ENCODE data around the gene DUSP2. TPM values are rescaled to one million over a fixed set of nuclear protein-coding genes. Genes with fewer than 3 reads are reported as not detected.

Gene DUSP2, protein sequence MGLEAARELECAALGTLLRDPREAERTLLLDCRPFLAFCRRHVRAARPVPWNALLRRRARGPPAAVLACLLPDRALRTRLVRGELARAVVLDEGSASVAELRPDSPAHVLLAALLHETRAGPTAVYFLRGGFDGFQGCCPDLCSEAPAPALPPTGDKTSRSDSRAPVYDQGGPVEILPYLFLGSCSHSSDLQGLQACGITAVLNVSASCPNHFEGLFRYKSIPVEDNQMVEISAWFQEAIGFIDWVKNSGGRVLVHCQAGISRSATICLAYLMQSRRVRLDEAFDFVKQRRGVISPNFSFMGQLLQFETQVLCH
- total RNA-seq (1 to 10 TPM; 5.2 to 7.3 TPM), polyA plus RNA-seq (ENCODE audit: insufficient read length in 2 of 2) (10 to 100 TPM in 1 of 2 donors, 1 to 10 TPM in 1; 8.5 to 10.7 TPM)
- long read RNA-seq, donor 1, transcript DUSP2-201 (4 exons, 1,688 nt) = major isoform, 5 of 5 reads
- long read RNA-seq, donor 1, partial matches to known transcripts = 0 of 5 reads
- long read RNA-seq, donor 1, other reads (novel, unspliced or antisense) = 0 of 5 reads
- long read RNA-seq, donor 2, partial matches to known transcripts = 0 of 4 reads
- long read RNA-seq, donor 2, other reads (novel, unspliced or antisense) = 0 of 4 reads
- long read RNA-seq, donor 3, partial matches to known transcripts = 0 of 5 reads
- long read RNA-seq, donor 3, other reads (novel, unspliced or antisense) = 0 of 5 reads
- long read RNA-seq, donor 4, partial matches to known transcripts = 0 of 2 reads
- long read RNA-seq, donor 4, other reads (novel, unspliced or antisense) = 0 of 2 reads

DNA sequence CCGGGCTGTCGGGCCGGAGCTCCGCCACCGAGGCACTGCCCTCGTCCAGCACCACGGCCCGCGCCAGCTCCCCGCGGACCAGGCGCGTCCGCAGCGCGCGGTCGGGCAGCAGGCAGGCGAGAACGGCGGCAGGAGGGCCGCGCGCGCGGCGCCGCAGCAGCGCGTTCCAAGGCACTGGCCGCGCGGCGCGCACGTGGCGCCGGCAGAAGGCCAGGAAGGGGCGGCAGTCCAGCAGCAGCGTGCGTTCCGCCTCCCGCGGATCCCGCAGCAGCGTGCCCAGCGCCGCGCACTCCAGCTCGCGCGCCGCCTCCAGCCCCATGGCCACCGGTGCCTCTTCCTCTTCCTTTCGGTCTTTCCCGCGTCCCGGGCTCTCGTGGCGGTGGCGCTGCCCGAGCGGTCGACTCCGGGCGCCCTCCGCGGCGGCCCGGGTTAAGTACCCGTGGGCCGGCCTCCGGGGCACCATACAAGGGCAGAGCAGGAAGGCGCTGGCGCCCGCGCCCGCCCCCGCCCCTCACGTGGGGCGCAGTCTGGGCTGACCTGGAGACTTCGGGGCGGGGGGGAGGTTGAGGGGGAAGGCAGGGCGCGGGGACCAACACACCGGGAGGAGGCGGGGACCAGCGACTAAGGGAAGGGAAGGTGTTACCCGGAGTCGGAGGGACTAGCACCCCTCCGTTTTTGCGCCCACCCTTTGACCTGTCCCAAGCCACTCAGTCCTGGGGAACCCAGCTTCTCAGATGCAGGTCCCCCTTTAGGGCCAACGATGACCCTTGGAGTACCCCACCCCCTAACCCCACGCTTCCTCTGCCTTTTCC is at the start of gene DUSP2:
DUSP2 (minus strand) TSS at position 405 of the 812 bp plus-strand sequence; CDS start at position 319, 86 bp downstream.
- Histone ChIP-seq H3K27ac (ENCODE audit: low read depth, low read length) (no peak within 1 kb of the TSS), H3K4me1 (ENCODE audit: control insufficient read depth, insufficient read depth, low read length) (peaks cover 49% of the 10 kb centered on the region), H3K36me3 (ENCODE audit: control insufficient read depth, insufficient read depth, low read length) (peaks cover 10% of the 10 kb centered on the region), H3K9me3 (ENCODE audit: control insufficient read depth, insufficient read depth, low read length) (no peaks in the 10 kb centered on the region), H3K27me3 (ENCODE audit: control insufficient read depth, insufficient read depth, low read length) (peaks cover 29% of the 10 kb centered on the region), H3K4me3 (ENCODE audit: low read depth, low read length) (peak within 1 kb of the TSS; percentile 37)
- DNase-seq (ENCODE audit: low read depth in 4 of 6, low spot score in 6 of 6) = peak in 4 of 6 donors; percentile 46 to 89 (median 69)
- WGBS (ENCODE audit: insufficient coverage) = 2% methylated on average over 90 of the region's 94 CpGs

DNA sequence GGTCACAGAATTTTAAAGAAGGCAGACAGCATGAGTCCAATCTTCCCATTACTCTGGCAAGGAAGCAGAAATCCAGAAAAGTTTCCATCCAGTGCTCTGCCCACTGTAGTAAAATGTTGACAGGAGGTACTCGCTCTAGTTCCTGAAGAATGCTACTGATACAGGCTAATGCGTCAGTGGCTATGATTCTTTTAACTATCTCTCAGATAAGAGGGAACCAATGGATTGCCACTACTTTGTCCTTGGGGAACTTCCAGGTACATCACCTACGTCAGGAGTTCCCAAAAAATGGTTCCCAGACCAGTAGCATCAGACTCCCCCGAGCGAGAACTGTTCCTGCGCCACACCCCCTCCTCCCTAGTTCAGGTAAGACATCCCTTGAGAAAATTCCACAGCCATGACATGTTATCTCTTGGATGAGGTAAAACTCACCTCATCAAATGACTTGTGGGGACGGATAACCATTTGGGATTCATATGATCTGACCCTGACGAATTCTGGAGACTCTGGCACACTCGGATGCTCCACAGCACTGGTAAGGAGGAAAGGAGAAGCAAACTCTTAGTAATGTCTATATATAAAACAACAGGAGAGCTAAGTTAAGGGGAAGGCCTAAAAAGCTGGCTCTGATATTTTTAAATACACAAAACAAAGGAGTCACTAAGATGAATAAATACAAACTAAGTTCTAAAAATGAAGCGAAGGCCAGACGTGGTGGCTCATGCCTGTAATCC is 46.9 kb upstream of the DUSP2 start:
- 89% methylated on average over 3 of the region's 11 CpGs for WGBS (ENCODE audit: insufficient coverage)
- Histone ChIP-seq H3K4me1 (ENCODE audit: control insufficient read depth, insufficient read depth, low read length) (no peaks in the 10 kb centered on the region), H3K36me3 (ENCODE audit: control insufficient read depth, insufficient read depth, low read length) (peaks cover 46% of the 10 kb centered on the region), H3K4me3 (ENCODE audit: low read depth, low read length) (no peak overlapping the region), H3K27ac (ENCODE audit: low read depth, low read length) (no peak overlapping the region), H3K27me3 (ENCODE audit: control insufficient read depth, insufficient read depth, low read length) (no peaks in the 10 kb centered on the region), H3K9me3 (ENCODE audit: control insufficient read depth, insufficient read depth, low read length) (no peaks in the 10 kb centered on the region)
- DNase-seq (ENCODE audit: low read depth in 4 of 6, low spot score in 6 of 6) = no peak

DNA sequence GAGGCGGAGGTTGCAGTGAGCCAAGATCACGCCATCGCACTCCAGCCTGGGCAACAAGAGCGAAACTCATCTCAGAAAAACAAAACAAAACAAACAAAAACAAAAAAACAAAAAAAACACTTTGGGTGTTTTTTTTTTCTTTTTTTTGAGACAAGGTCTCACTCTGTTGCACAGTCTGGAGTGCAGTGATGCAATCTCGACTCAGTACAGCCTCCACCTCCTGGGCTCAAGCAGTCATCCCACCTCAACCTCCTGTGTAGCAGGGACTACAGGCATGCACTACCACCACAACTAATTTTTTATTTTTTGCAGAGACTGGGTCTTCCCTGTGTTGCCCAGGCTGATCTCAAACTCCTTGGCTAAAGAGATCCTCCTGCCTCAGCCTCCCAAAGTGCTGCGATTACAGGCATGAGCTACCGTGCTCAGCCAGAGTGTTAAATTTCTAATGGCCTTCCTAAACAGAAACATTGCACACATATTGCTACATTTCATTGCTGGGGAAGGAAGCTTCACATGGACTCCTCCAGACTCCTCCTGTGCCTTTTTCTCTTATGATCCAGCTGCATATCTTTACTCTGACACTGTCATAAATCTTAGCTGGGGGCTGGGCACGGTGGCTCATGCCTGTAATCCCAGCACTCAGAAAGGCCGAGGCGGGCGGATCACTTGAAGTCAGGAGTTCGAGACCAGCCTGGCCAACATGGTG is 43.7 kb upstream of the DUSP2 start:
- Histone ChIP-seq H3K27me3 (ENCODE audit: control insufficient read depth, insufficient read depth, low read length) (no peaks in the 10 kb centered on the region), H3K36me3 (ENCODE audit: control insufficient read depth, insufficient read depth, low read length) (peaks cover 58% of the 10 kb centered on the region), H3K4me3 (ENCODE audit: low read depth, low read length) (no peak overlapping the region), H3K4me1 (ENCODE audit: control insufficient read depth, insufficient read depth, low read length) (no peaks in the 10 kb centered on the region), H3K27ac (ENCODE audit: low read depth, low read length) (no peak overlapping the region), H3K9me3 (ENCODE audit: control insufficient read depth, insufficient read depth, low read length) (no peaks in the 10 kb centered on the region)
- DNase-seq (ENCODE audit: low read depth in 4 of 6, low spot score in 6 of 6) = no peak
- WGBS (ENCODE audit: insufficient coverage) = 93% methylated on average over 3 of the region's 12 CpGs

DNA sequence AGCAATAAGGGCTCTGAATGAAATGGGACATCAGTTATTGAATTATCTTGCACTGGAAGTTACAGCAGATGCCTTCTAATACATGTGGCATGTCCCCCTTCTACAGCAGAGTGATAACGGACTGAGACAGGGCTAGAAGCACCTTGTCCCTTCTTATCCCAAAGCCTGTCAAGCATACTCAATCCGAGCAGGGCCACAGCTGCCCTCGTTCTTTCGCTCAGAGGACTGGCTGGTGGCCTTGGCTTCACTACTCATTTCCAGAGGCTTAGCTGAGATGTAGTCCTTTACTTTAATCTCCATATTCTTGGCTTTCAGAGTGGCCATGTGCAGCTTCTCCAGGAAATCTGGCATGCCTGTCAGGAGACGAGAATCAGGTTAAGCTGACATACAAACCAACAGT is 41.3 kb upstream of the DUSP2 start:
- H3K9me3 ChIP-seq (ENCODE audit: control insufficient read depth, insufficient read depth, low read length) = no peaks in the 10 kb centered on the region
- no peak overlapping the region for H3K27ac ChIP-seq (ENCODE audit: low read depth, low read length)
- no peak overlapping the region for H3K4me3 ChIP-seq (ENCODE audit: low read depth, low read length)
- WGBS (ENCODE audit: insufficient coverage) = 100% methylated on average over 4 of the region's 5 CpGs
- H3K4me1 ChIP-seq (ENCODE audit: control insufficient read depth, insufficient read depth, low read length) = no peaks in the 10 kb centered on the region
- no peak for DNase-seq (ENCODE audit: low read depth in 4 of 6, low spot score in 6 of 6)
- no peaks in the 10 kb centered on the region for H3K27me3 ChIP-seq (ENCODE audit: control insufficient read depth, insufficient read depth, low read length)
- peaks cover 50% of the 10 kb centered on the region for H3K36me3 ChIP-seq (ENCODE audit: control insufficient read depth, insufficient read depth, low read length)

DNA sequence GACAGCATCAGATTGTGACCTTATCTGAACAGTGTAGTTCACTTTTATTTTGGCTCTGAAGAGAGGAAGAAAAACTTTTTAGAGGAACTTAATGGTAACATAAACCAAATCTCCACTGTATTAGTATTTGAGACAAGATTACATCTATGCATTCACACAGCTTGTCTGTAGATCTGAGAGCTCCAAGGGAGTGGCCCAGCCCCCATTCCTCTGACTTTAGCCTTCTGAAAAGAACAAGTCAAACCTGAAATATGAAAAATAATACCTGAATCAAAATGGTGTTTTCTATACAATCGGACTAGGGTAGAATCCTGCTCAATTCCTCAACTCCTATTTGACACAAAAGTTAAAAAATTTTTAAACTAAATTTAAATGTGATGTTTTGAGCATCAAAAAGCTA is 40.3 kb upstream of the DUSP2 start:
- Histone ChIP-seq H3K27ac (ENCODE audit: low read depth, low read length) (no peak overlapping the region), H3K36me3 (ENCODE audit: control insufficient read depth, insufficient read depth, low read length) (peaks cover 41% of the 10 kb centered on the region), H3K4me3 (ENCODE audit: low read depth, low read length) (no peak overlapping the region), H3K4me1 (ENCODE audit: control insufficient read depth, insufficient read depth, low read length) (no peaks in the 10 kb centered on the region), H3K27me3 (ENCODE audit: control insufficient read depth, insufficient read depth, low read length) (no peaks in the 10 kb centered on the region), H3K9me3 (ENCODE audit: control insufficient read depth, insufficient read depth, low read length) (no peaks in the 10 kb centered on the region)
- DNase-seq (ENCODE audit: low read depth in 4 of 6, low spot score in 6 of 6) = no peak
- WGBS (ENCODE audit: insufficient coverage) = no CpG with 5 or more reads among the region's 1 CpG

DNA sequence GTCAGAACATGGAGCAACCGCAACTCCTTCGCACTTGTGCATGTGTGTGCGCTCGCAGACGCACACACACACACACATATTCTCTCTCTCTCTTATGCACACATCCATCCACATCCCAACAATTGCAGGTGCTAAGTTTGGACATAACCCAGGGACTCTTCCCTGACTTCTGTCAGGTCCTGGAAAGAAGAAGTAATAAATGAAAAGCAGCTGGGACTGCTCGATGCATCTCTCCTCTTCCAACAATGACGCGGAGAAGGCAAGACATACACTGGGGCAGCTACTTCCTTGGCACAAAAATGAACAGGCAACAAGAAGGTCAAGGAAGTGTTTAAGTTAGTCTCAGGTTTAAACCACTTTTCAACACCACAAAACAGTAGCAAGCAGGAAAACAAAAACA is 39.7 kb upstream of the DUSP2 start:
- Histone ChIP-seq H3K4me1 (ENCODE audit: control insufficient read depth, insufficient read depth, low read length) (no peaks in the 10 kb centered on the region), H3K9me3 (ENCODE audit: control insufficient read depth, insufficient read depth, low read length) (no peaks in the 10 kb centered on the region), H3K4me3 (ENCODE audit: low read depth, low read length) (no peak overlapping the region), H3K36me3 (ENCODE audit: control insufficient read depth, insufficient read depth, low read length) (peaks cover 37% of the 10 kb centered on the region), H3K27ac (ENCODE audit: low read depth, low read length) (no peak overlapping the region), H3K27me3 (ENCODE audit: control insufficient read depth, insufficient read depth, low read length) (no peaks in the 10 kb centered on the region)
- no peak for DNase-seq (ENCODE audit: low read depth in 4 of 6, low spot score in 6 of 6)
- 89% methylated on average over 6 of the region's 8 CpGs for WGBS (ENCODE audit: insufficient coverage)

DNA sequence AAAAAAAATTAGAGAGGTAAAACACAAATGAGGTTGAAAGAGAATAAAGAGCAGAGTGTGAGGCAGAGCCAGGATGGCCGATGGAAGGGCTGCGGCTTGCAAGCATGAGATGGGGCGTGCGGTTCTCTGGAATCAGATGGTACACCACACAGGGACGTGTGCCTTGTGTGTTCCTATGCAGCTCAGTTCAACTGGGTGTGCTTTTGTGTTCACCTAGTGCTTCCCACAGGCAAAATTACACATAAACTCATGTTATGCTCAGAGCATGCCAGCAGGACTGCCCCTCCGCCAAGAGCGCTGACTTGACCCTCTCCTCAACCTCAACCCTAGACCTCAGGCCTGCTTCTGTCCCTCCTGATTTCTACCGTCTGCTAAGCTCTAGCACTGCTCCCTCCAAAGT is 38.9 kb upstream of the DUSP2 start:
- H3K4me3 ChIP-seq (ENCODE audit: low read depth, low read length) = no peak overlapping the region
- H3K27me3 ChIP-seq (ENCODE audit: control insufficient read depth, insufficient read depth, low read length) = no peaks in the 10 kb centered on the region
- no peaks in the 10 kb centered on the region for H3K4me1 ChIP-seq (ENCODE audit: control insufficient read depth, insufficient read depth, low read length)
- WGBS (ENCODE audit: insufficient coverage) = 95% methylated on average over 5 of the region's 8 CpGs
- H3K36me3 ChIP-seq (ENCODE audit: control insufficient read depth, insufficient read depth, low read length) = peaks cover 34% of the 10 kb centered on the region
- H3K27ac ChIP-seq (ENCODE audit: low read depth, low read length) = no peak overlapping the region
- DNase-seq (ENCODE audit: low read depth in 4 of 6, low spot score in 6 of 6) = no peak
- no peaks in the 10 kb centered on the region for H3K9me3 ChIP-seq (ENCODE audit: control insufficient read depth, insufficient read depth, low read length)

DNA sequence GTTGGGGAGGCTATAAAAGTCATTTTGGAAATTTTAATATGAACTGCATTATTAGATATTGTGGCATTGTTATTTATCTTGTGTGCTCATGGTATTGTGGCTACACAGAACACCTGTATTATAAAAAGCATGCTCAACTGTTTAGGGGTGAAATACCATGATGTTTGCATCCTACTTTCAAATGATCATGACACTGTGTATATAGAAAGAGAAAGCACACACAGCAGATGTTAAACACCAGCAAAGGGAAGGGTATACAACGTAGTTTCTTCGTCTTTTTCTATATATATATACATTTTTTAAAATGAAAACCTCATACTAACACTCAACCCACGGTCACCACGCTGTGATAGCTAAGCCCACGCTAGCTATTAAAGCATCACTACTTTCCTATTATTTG is 36.3 kb upstream of the DUSP2 start:
- H3K9me3 ChIP-seq (ENCODE audit: control insufficient read depth, insufficient read depth, low read length) = no peaks in the 10 kb centered on the region
- no peak for DNase-seq (ENCODE audit: low read depth in 4 of 6, low spot score in 6 of 6)
- no peaks in the 10 kb centered on the region for H3K4me1 ChIP-seq (ENCODE audit: control insufficient read depth, insufficient read depth, low read length)
- H3K27ac ChIP-seq (ENCODE audit: low read depth, low read length) = no peak overlapping the region
- H3K4me3 ChIP-seq (ENCODE audit: low read depth, low read length) = no peak overlapping the region
- H3K36me3 ChIP-seq (ENCODE audit: control insufficient read depth, insufficient read depth, low read length) = peaks cover 20% of the 10 kb centered on the region
- H3K27me3 ChIP-seq (ENCODE audit: control insufficient read depth, insufficient read depth, low read length) = no peaks in the 10 kb centered on the region
- WGBS (ENCODE audit: insufficient coverage) = 80% methylated on average over 3 of the region's 5 CpGs
